ENCODE measurements around the gene GIMAP5. TPM values are rescaled to one million over a fixed set of nuclear protein-coding genes. Genes with fewer than 3 reads are reported as not detected.

The GIMAP5 gene
- total RNA-seq, 1 experiment from 2014 or later = not detected

DNA sequence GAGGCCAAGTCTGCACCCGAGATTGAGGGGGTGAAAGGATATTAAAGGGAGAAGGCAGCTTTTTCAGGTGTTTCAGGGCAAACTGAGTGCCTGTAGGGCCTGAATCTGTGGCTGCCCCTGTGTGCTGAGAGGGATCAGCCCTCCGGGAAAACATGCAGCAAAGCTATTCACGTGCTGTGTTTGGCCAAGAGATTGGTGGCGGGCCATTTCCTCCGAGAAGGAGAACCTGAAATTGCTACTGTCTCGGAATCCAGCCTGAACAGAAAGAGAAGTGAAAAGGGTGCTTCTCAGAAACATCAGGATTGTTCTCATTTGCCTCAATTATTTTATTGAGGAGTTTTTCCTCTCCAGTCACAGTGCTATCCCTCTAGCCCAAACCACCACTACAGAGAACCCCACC, 16.0 kb downstream of the GIMAP5 start:
- H3K4me2 ChIP-seq (ENCODE audit: insufficient read depth, insufficient read length, low read length) = no peak overlapping the region
- Mint-ChIP-seq H3K27ac (no peak overlapping the region), H3K4me1 (no peaks in the 10 kb centered on the region), H3K4me3 (no peak overlapping the region), H3K27me3 (ENCODE audit: low read depth) (peaks cover 93% of the 10 kb centered on the region), H3K36me3 (ENCODE audit: insufficient read depth in 1 of 3, low read depth in 3 of 3) (no peaks in the 10 kb centered on the region), H3K9me3 (no peaks in the 10 kb centered on the region)
- H2BK5ac ChIP-seq (ENCODE audit: insufficient read length, low read length) = no peak overlapping the region
- H2BK15ac ChIP-seq (ENCODE audit: low read depth, low read length) = no peak overlapping the region
- WGBS (ENCODE audit: extremely low coverage, insufficient read length, low lambda C conversion rate) = no CpG with 5 or more reads among the region's 6 CpGs
- no peak for DNase-seq
- H3K23ac ChIP-seq (ENCODE audit: insufficient read length, low read depth, low read length) = no peak overlapping the region
- no peak overlapping the region for H2BK12ac ChIP-seq (ENCODE audit: insufficient read length, low read depth, low read length)
- H3K23me2 ChIP-seq (ENCODE audit: insufficient read length, low read depth, low read length, poor library complexity, severe bottlenecking) = no peaks in the 10 kb centered on the region
- no peak overlapping the region for H4K8ac ChIP-seq (replicated peaks; ENCODE audit: insufficient read length, low read depth, low read length)
- H2AK5ac ChIP-seq (ENCODE audit: insufficient read length, low read length) = no peak overlapping the region
- no peak overlapping the region for H3K27ac ChIP-seq (ENCODE audit: insufficient read length, low read depth, low read length)
- H3T11ph ChIP-seq (ENCODE audit: low read length) = no peak overlapping the region
- no peak overlapping the region for H2BK20ac ChIP-seq (ENCODE audit: low read depth, low read length, poor library complexity, severe bottlenecking)
- peaks cover 5% of the 10 kb centered on the region; the same call in 1 of the 2 replicates for H3K27me3 ChIP-seq (ENCODE audit: insufficient read depth, low read length)
- no peak overlapping the region for H2BK120ac ChIP-seq (ENCODE audit: low read depth, low read length, poor library complexity, severe bottlenecking)
- no peaks in the 10 kb centered on the region; the same call in 1 of the 2 replicates for H3K79me2 ChIP-seq (ENCODE audit: insufficient read depth, low read length)
- TF ChIP-seq, protein P1, sequence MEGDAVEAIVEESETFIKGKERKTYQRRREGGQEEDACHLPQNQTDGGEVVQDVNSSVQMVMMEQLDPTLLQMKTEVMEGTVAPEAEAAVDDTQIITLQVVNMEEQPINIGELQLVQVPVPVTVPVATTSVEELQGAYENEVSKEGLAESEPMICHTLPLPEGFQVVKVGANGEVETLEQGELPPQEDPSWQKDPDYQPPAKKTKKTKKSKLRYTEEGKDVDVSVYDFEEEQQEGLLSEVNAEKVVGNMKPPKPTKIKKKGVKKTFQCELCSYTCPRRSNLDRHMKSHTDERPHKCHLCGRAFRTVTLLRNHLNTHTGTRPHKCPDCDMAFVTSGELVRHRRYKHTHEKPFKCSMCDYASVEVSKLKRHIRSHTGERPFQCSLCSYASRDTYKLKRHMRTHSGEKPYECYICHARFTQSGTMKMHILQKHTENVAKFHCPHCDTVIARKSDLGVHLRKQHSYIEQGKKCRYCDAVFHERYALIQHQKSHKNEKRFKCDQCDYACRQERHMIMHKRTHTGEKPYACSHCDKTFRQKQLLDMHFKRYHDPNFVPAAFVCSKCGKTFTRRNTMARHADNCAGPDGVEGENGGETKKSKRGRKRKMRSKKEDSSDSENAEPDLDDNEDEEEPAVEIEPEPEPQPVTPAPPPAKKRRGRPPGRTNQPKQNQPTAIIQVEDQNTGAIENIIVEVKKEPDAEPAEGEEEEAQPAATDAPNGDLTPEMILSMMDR (conservative IDR thresholded peaks at IDR 0.05) = no peak
- H3K4ac ChIP-seq (ENCODE audit: low read depth, low read length) = no peak overlapping the region
- H3K14ac ChIP-seq (ENCODE audit: insufficient read depth, low read length) = no peak overlapping the region
- no peak overlapping the region for H4K91ac ChIP-seq (ENCODE audit: insufficient read length, low read depth, low read length)
- H3K79me1 ChIP-seq (ENCODE audit: insufficient read depth, low read depth, low read length, poor library complexity, severe bottlenecking) = no peaks in the 10 kb centered on the region
- H2AFZ ChIP-seq (ENCODE audit: low read length) = no peak overlapping the region
- H3K56ac ChIP-seq (ENCODE audit: insufficient read length, low read depth, low read length) = no peak overlapping the region
- H3K18ac ChIP-seq (ENCODE audit: insufficient read length, low read depth, low read length) = no peak overlapping the region
- H3K9me3 ChIP-seq (ENCODE audit: control insufficient read depth, low read depth, low read length) = no peaks in the 10 kb centered on the region
- H3K9ac ChIP-seq (ENCODE audit: extremely low read depth, insufficient read length, low read length) = no peak overlapping the region
- H4K5ac ChIP-seq (ENCODE audit: insufficient read length, low read depth, low read length) = no peak overlapping the region
- no peaks in the 10 kb centered on the region for H4K20me1 ChIP-seq (ENCODE audit: control insufficient read depth, insufficient read depth, insufficient read length)
- H3K4me1 ChIP-seq (ENCODE audit: insufficient read depth, low read length) = no peaks in the 10 kb centered on the region
